A549 (cell line): ENCODE measurements around the gene FGD5. TPM values are rescaled to one million over a fixed set of nuclear protein-coding genes. Genes with fewer than 3 reads are reported as not detected.

Experiments
- ATAC-seq, 2 experiments: fragments of 200-7000 bp in 1 of 2; fragments of >200 bp in 1 of 2; cut with Nextera tagmentation in 1 of 2; cut with Tn5 transposase in 1 of 2; 3 replicates each; pipeline versions ENCODE4 v1.8.0 to v1.9.1; 2018 to 2020; ENCODE audit warnings: mild to moderate bottlenecking in 1 of 2, moderate library complexity in 1 of 2
- CTCF ChIA-PET: fragments of 300-600 bp; sonication (Branson Sonifier 250); formaldehyde crosslinking; extraction: SDS; loops from one replicate; lab custom pipeline; 2021; ENCODE audit warnings: antibody characterized with exemption, inconsistent platforms; lab: Yijun Ruan, JAX
- POLR2A ChIA-PET: fragments of 350-600 bp; formaldehyde crosslinking; extraction: SDS; loops from one replicate; lab custom pipeline; 2021; ENCODE audit warnings: antibody characterized with exemption, inconsistent platforms; lab: Yijun Ruan, JAX
- DNase-seq, 2 experiments: peaks; one replicate each; pipeline versions ENCODE4 v3.0.0 to v3.0.0-alpha.2; 2011 to 2016; ENCODE audit warnings: low read depth in 1 of 2, low spot score in 1 of 2
- FAIRE-seq: peaks from 2 replicates; lab custom pipeline; 2011; peaks lifted over from hg19 to GRCh38; lab: Jason Lieb, UNC
- H3K27ac ChIP-seq, 2 experiments: fragments of >200 bp; sonication (Bioruptor Twin); formaldehyde crosslinking; 3 replicates each; pipeline ENCODE4 v1.5.1; 2016 to 2017
- H3K4me1 ChIP-seq: fragments of >200 bp; sonication (Bioruptor Twin); formaldehyde crosslinking; 3 replicates; pipeline ENCODE4 v1.6.1; 2016
- H3K4me2 ChIP-seq: fragments of >200 bp; sonication (Bioruptor Twin); formaldehyde crosslinking; 3 replicates; pipeline ENCODE4 v1.6.1; 2016
- H3K4me3 ChIP-seq: fragments of >200 bp; sonication (Bioruptor Twin); formaldehyde crosslinking; 3 replicates; pipeline ENCODE4 v1.5.1; 2016
- H3K9me3 ChIP-seq: fragments of >200 bp; sonication (Bioruptor Twin); formaldehyde crosslinking; 3 replicates; pipeline ENCODE4 v1.6.1; 2016
- ATOH8 ChIP-seq: fragments of 250-450 bp; sonication (Bioruptor Pico); IDR thresholded peaks from 2 replicates; pipeline ENCODE4 v1.5.0; 2020; ENCODE audit warnings: low read depth, mild to moderate bottlenecking, moderate library complexity
- CEBPB ChIP-seq, 2 experiments: fragments of >200 bp in 1 of 2; sonication (Bioruptor Twin) in 1 of 2; formaldehyde crosslinking in 1 of 2; IDR thresholded peaks; 2 replicates each; pipeline ENCODE4 v1.6.1; 2012 to 2016
- CHD2 ChIP-seq: fragments of 150-350 bp; IDR thresholded peaks from 2 replicates; pipeline ENCODE4 v1.6.1; 2014; ENCODE audit warnings: low read length; ENCODE audit not compliant: partially characterized antibody
- CTCF ChIP-seq: fragments of >200 bp; sonication (Bioruptor Twin); formaldehyde crosslinking; IDR thresholded peaks from 3 replicates; pipeline ENCODE4 v1.5.1; 2016
- FOSB ChIP-seq: fragments of 250-450 bp; sonication (Bioruptor Pico); IDR thresholded peaks from 2 replicates; pipeline ENCODE4 v1.5.0; 2020; ENCODE audit warnings: mild to moderate bottlenecking, moderate library complexity
- FOXS1 ChIP-seq: fragments of 250-450 bp; sonication (Bioruptor Pico); IDR thresholded peaks from 2 replicates; pipeline ENCODE4 v1.5.0; 2020; ENCODE audit warnings: mild to moderate bottlenecking, moderate library complexity
- GATA3 ChIP-seq: IDR thresholded peaks from 2 replicates; pipeline ENCODE4 v1.6.1; 2012; ENCODE audit warnings: borderline replicate concordance
- HES2 ChIP-seq: fragments of >200 bp; sonication (Bioruptor Twin); formaldehyde crosslinking; IDR thresholded peaks from 2 replicates; pipeline ENCODE4 v1.6.1; 2016
- MAFK ChIP-seq: fragments of 450-650 bp; IDR thresholded peaks from 2 replicates; pipeline ENCODE4 v1.6.1; 2014; ENCODE audit not compliant: partially characterized antibody
- MAX ChIP-seq: IDR thresholded peaks from 2 replicates; pipeline ENCODE4 v1.6.1; 2012
- PBX3 ChIP-seq: IDR thresholded peaks from 2 replicates; pipeline ENCODE4 v1.6.1; 2012
- PHF8 ChIP-seq: fragments of 200-600 bp; sonication (generic); IDR thresholded peaks from 2 replicates; pipeline ENCODE4 v1.6.1; 2016; ENCODE audit warnings: low read depth, mild to moderate bottlenecking, antibody characterized with exemption, moderate library complexity, borderline replicate concordance
- POLR2A ChIP-seq: IDR thresholded peaks from 2 replicates; pipeline ENCODE4 v1.6.1; 2012; ENCODE audit warnings: mild to moderate bottlenecking, low read length
- RAD21 ChIP-seq, 2 experiments: fragments of >200 bp in 1 of 2; sonication (Bioruptor Twin) in 1 of 2; formaldehyde crosslinking in 1 of 2; IDR thresholded peaks in 1 of 2; conservative IDR thresholded peaks in 1 of 2; 2 replicates in 1 of 2; 3 replicates in 1 of 2; pipeline ENCODE4 v1.6.1; 2012 to 2018; ENCODE audit warnings: inconsistent platforms in 1 of 2
- ZFP36 ChIP-seq: fragments of 450-650 bp; IDR thresholded peaks from 2 replicates; pipeline ENCODE4 v1.6.1; 2014; ENCODE audit warnings: borderline replicate concordance; ENCODE audit not compliant: partially characterized antibody
- WGBS: methylation state at CpG from one replicate; pipeline ENCODE4 v1.1.6; 2017; ENCODE audit errors: missing lambda C conversion rate; 5-methylcytosine and 5-hydroxymethylcytosine counted together
- polyA plus RNA-seq, 4 experiments: library from polyadenylated mRNA; depleted of rRNA in 3 of 4; stranded (reverse); fragments of >200 nt; fragmentation: RNase III in 1 of 4; extraction: RNeasy Plus Mini Kit Qiagen cat#74134 plus additional on column Dnase treatment in 1 of 4; gene quantifications; 2 replicates in 3 of 4; 3 replicates in 1 of 4; pipeline ENCODE4 v1.2.3, GENCODE V29; 2011 to 2017

Gene FGD5
- polyA plus RNA-seq, 2 of the 4 experiments (the other 2 are of a cell fraction) = 0.16 TPM; not detected in 1

GRCh38 chr3:14841836-14842235 lies 23.1 kb downstream of the FGD5 start:
- ChIA-PET POLR2A (no interaction called here), CTCF (no interaction called here)

GRCh38 chr3:14842277-14842676 lies 23.5 kb downstream of the FGD5 start:
- Histone ChIP-seq H3K4me2 (no peak overlapping the region), H3K4me1 (no peaks in the 10 kb centered on the region), H3K27ac (no peak overlapping the region), H3K9me3 (no peaks in the 10 kb centered on the region), H3K4me3 (no peak overlapping the region)
- no peak; a peak in 1 of 6 replicates for ATAC-seq
- TF ChIP-seq GATA3 (no peak), CHD2 (no peak), MAX (no peak)
- 52% methylated on average over 3 of the region's 3 CpGs for WGBS
- FAIRE-seq = no peak
- no peak for DNase-seq
- ChIA-PET POLR2A (no interaction called here), CTCF (no interaction called here)

More at GRCh38 chr3:14841836-14842235, 23.1 kb downstream of the FGD5 start:
- ATAC-seq (no peak; a peak in 1 of 6 replicates), FAIRE-seq (no peak), DNase-seq (no peak)
- Histone ChIP-seq H3K4me2 (no peak overlapping the region), H3K27ac (no peak overlapping the region), H3K4me3 (no peak overlapping the region), H3K4me1 (no peaks in the 10 kb centered on the region)
- WGBS = 54% methylated on average over 9 of the region's 9 CpGs
- TF ChIP-seq PBX3 = no peak
- TF ChIP-seq FOXS1 (CRISPR knock-in tag) = no peak
- no peak for TF ChIP-seq CHD2
- no peak for TF ChIP-seq MAFK
- TF ChIP-seq ZFP36 = no peak
- TF ChIP-seq ATOH8 (CRISPR knock-in tag) = no peak
- no peak for TF ChIP-seq HES2
- TF ChIP-seq PHF8 = no peak
- TF ChIP-seq FOSB (CRISPR knock-in tag) = no peak
- TF ChIP-seq CEBPB (IDR thresholded peaks at IDR 0.05) = no peak
- TF ChIP-seq, all 56 proteins: peak for 0
- H3K9me3 ChIP-seq = no peaks in the 10 kb centered on the region

GRCh38 chr3:14843321-14843720 lies 24.6 kb downstream of the FGD5 start:
- no peak overlapping the region for H3K4me3 ChIP-seq
- FAIRE-seq (no peak), DNase-seq (no peak), ATAC-seq (no peak)
- H3K27ac ChIP-seq = no peak overlapping the region
- 58% methylated on average over 7 of the region's 8 CpGs for WGBS
- H3K4me1 ChIP-seq = no peaks in the 10 kb centered on the region
- no peaks in the 10 kb centered on the region for H3K9me3 ChIP-seq
- H3K4me2 ChIP-seq = no peak overlapping the region
- ChIA-PET CTCF (no interaction called here), POLR2A (no interaction called here)
- TF ChIP-seq ATOH8 (CRISPR knock-in tag) (no peak), POLR2A (no peak), RAD21 (conservative IDR thresholded peaks at IDR 0.05 in 1 of 2, IDR thresholded peaks at IDR 0.05 in 1 of 2) (no peak), CTCF (no peak)
